Naive thymus-derived CD4-positive, alpha-beta T cell (primary cell): ENCODE data around the gene RNF227. TPM values are rescaled to one million over a fixed set of nuclear protein-coding genes. Genes with fewer than 3 reads are reported as not detected.

Experiments used
- ATAC-seq: fragments of 150-1000 bp; cut with Tn5 transposase; 2 replicates; pipeline ENCODE4 v1.10.0; 2021; ENCODE audit warnings: mild to moderate bottlenecking, moderate library complexity
- CTCF ChIA-PET: fragments of 350-600 bp; sonication (Branson Sonifier 250); formaldehyde crosslinking; loops from one replicate; lab custom pipeline; 2021; ENCODE audit warnings: antibody characterized with exemption; lab: Charles Lee
- POLR2A ChIA-PET: fragments of 350-600 bp; sonication (Branson Sonifier 250); formaldehyde crosslinking; loops from one replicate; lab custom pipeline; 2021; ENCODE audit warnings: antibody characterized with exemption, inconsistent platforms; lab: Charles Lee
- DNase-seq, 9 donors: peaks; one replicate each; pipeline versions ENCODE4 v3.0.0 to v3.0.0-alpha.2; 2020 to 2022; ENCODE audit warnings: mixed read lengths in 1 of 9
- H3K27ac ChIP-seq: one replicate; pipeline ENCODE4 v1.7.0; 2013; ENCODE audit warnings: mild to moderate bottlenecking, low read depth, low read length, moderate library complexity
- H3K27me3 ChIP-seq, 2 donors: one replicate each; pipeline ENCODE4 v1.7.0; 2013; ENCODE audit warnings: low read length in 2 of 2, mild to moderate bottlenecking in 2 of 2, moderate library complexity in 2 of 2; ENCODE audit not compliant: control insufficient read depth in 2 of 2, insufficient read depth in 2 of 2
- H3K36me3 ChIP-seq, 3 experiments: 1 replicate in 2 of 3; 2 replicates in 1 of 3; pipeline ENCODE4 v1.7.0; 2013; ENCODE audit warnings: low read length in 3 of 3, mild to moderate bottlenecking in 3 of 3, moderate library complexity in 1 of 3; ENCODE audit not compliant: insufficient read depth in 3 of 3, control insufficient read depth in 2 of 3
- H3K4me1 ChIP-seq, 2 donors: one replicate each; pipeline ENCODE4 v1.7.0; 2013; ENCODE audit warnings: low read length in 2 of 2, mild to moderate bottlenecking in 2 of 2, moderate library complexity in 1 of 2; ENCODE audit not compliant: control insufficient read depth in 2 of 2, insufficient read depth in 2 of 2
- H3K4me3 ChIP-seq: 2 replicates; pipeline ENCODE4 v1.7.0; 2013; ENCODE audit warnings: mild to moderate bottlenecking, low read length
- H3K9me3 ChIP-seq, 3 experiments: 1 replicate in 2 of 3; 2 replicates in 1 of 3; pipeline ENCODE4 v1.7.0; 2013; ENCODE audit warnings: low read length in 3 of 3; ENCODE audit not compliant: control insufficient read depth in 2 of 3
- H3K27ac Mint-ChIP-seq, 9 donors: one replicate each; pipeline ENCODE4 v1.8.0; 2020 to 2022; ENCODE audit warnings: mixed read lengths in 9 of 9, mild to moderate bottlenecking in 8 of 9, moderate library complexity in 5 of 9, inconsistent platforms in 2 of 9
- H3K27me3 Mint-ChIP-seq, 5 donors: one replicate each; pipeline ENCODE4 v1.8.0; 2021 to 2022; ENCODE audit warnings: mixed read lengths in 5 of 5, mild to moderate bottlenecking in 1 of 5
- H3K36me3 Mint-ChIP-seq, 5 donors: one replicate each; pipeline ENCODE4 v1.8.0; 2020 to 2022; ENCODE audit warnings: mixed read lengths in 5 of 5, mild to moderate bottlenecking in 3 of 5, inconsistent platforms in 1 of 5
- H3K4me1 Mint-ChIP-seq, 7 donors: one replicate each; pipeline ENCODE4 v1.8.0; 2020 to 2022; ENCODE audit warnings: mixed read lengths in 7 of 7, mild to moderate bottlenecking in 3 of 7, inconsistent platforms in 1 of 7
- H3K4me3 Mint-ChIP-seq, 10 donors: one replicate each; pipeline ENCODE4 v1.8.0; 2020 to 2022; ENCODE audit warnings: mild to moderate bottlenecking in 10 of 10, mixed read lengths in 10 of 10, moderate library complexity in 6 of 10, inconsistent platforms in 2 of 10
- H3K9me3 Mint-ChIP-seq, 11 donors: one replicate each; pipeline ENCODE4 v1.8.0; 2020 to 2022; ENCODE audit warnings: mixed read lengths in 11 of 11, mild to moderate bottlenecking in 4 of 11, inconsistent platforms in 1 of 11, moderate library complexity in 1 of 11
- intact Hi-C, 2 donors: fragments of 100-400 bp; cut with micrococcal nuclease; formaldehyde crosslinking; loops; one replicate each; pipeline ENCODE4 v1.15.1; 2023
- polyA plus RNA-seq, 2 donors: library from polyadenylated mRNA; unstranded; fragments of 300-500 nt; fragmentation: Illumina TruSeq; gene quantifications; one replicate each; pipeline ENCODE4 v1.2.3, GENCODE V29; 2021
- total RNA-seq, 6 experiments: library from RNA in 5 of 6; stranded (reverse) in 5 of 6; gene quantifications; 1 replicate in 5 of 6; 2 replicates in 1 of 6; pipeline ENCODE4 v1.2.3 and lab custom pipeline; 2021 to 2026

The RNF227 gene
- total and polyA plus RNA-seq, 7 experiments from 2014 or later, result 2.6 to 8.2 (median 4.9) TPM

DNA sequence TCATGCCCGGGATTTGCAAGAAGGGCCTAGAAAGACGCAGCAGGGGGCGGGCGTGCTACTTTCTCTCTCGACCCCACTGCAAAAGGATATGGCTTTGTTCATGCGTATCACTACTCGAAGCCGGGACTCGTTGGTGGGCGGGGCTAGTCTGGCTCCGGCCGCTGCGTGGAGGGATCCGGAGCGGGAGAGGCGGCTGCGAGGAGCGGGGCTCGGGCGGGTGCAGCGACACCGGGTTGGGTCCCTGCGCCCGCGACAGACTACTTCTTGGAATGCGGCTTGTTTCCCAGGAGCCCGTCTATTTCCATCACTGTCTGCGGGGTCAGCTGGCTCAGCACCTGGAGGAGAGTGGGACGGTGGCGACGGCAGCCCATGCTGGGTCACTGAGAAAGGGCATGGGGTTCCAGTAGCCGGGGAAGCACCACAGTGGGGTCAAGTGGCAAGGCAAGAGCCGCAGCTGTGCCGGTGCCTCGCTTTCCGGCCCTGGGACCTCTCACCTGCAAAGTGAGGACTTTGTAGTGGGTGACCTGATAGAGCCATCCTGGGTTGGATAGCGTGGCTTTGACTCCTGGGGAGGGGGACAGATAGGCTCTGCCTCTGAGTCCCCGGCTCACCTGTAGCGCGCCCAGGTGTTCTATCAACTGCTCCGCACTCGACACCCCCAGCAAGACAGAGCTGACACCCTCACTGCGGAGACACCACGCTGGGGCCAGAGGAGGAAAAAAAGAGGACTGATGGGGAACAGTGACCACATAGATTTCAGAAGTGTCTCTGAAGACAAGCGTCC lies 6.9 kb upstream of the RNF227 start:
- ChIA-PET POLR2A (interaction anchor here (0.7 to 3.9 kb wide), 10 partner anchors 9 to 90 kb away, joined by 3 to 55 read pairs (median 3); partner anchors contain the start of genes CNTROB, NAA38 and TRAPPC1), CTCF (interaction anchor here (0.7 to 1.2 kb wide), 3 partner anchors 10 to 67 kb away, joined by 3 to 4 read pairs (median 4); no protein-coding TSS in a partner anchor)
- H3K27me3 Mint-ChIP-seq, result no peaks in the 10 kb centered on the region
- intact Hi-C loops, result loop anchor here (1.0 to 2.0 kb wide), 3 partner anchors 9 to 66 kb away; partner anchors contain the start of genes CNTROB (in 2 of the 2) and NAA38 (in 1 of the 2)
- H3K36me3 ChIP-seq, result no peaks in the 10 kb centered on the region
- no peaks in the 10 kb centered on the region for H3K27me3 ChIP-seq
- peaks cover 10 to 29% (median 22%) of the 10 kb centered on the region in 7 donors for H3K4me1 Mint-ChIP-seq
- H3K9me3 ChIP-seq, result no peaks in the 10 kb centered on the region
- peaks cover 5 to 13% of the 10 kb centered on the region in 2 donors for H3K4me1 ChIP-seq
- DNase-seq (peak; percentile 66 to 88 (median 84)), ATAC-seq (peak; percentile 99)
- peak overlapping the region; percentile 85 for H3K27ac ChIP-seq
- peak overlapping the region; percentile 76 to 98 (median 97) for H3K27ac Mint-ChIP-seq
- H3K36me3 Mint-ChIP-seq, result peaks cover 0 to 8% (median 0%) of the 10 kb centered on the region in 5 donors
- peak overlapping the region; percentile 76 to 91 (median 87) for H3K4me3 Mint-ChIP-seq
- peak overlapping the region; percentile 49 for H3K4me3 ChIP-seq
- no peaks in the 10 kb centered on the region for H3K9me3 Mint-ChIP-seq

DNA sequence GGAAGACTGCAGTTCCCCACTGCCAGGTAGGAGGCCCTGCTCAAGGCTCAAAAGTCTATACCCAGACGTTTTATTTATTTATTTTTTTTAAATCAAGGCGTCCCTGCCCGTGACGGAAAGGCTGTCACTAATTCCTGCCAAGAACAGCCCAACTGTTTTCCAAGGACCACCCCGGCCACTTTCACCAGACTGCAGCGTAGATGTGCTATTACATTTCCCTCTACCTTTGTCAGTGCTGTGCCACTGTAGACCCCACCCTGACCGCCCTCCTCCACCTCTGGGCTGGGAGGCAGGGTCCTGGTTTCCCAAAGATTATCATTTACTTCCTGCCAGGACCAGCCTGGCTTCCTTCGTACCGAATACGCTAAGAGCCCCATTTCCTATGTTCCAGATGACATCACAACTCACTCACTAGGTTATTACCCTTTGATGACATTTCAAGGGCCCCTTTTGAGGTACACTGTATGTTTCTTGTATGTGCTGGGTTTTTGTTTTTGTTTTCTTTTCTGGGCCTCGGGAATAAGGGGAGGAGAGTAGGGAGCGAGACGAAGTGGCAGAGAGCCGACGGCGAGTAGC lies 6.3 kb upstream of the RNF227 start:
- POLR2A ChIA-PET, result interaction anchor here (0.7 to 3.9 kb wide), 10 partner anchors 10 to 89 kb away, joined by 3 to 55 read pairs (median 3); partner anchors contain the start of genes CNTROB, NAA38 and TRAPPC1
- peak overlapping the region; percentile 49 for H3K4me3 ChIP-seq
- CTCF ChIA-PET, result interaction anchor here (0.7 to 1.3 kb wide), 4 partner anchors 9 to 67 kb away, joined by 3 to 8 read pairs (median 4); no protein-coding TSS in a partner anchor
- H3K36me3 ChIP-seq, result no peaks in the 10 kb centered on the region
- no peaks in the 10 kb centered on the region for H3K27me3 ChIP-seq
- peak overlapping the region; percentile 85 for H3K27ac ChIP-seq
- no peaks in the 10 kb centered on the region for H3K9me3 ChIP-seq
- H3K27ac Mint-ChIP-seq, result peak overlapping the region; percentile 76 to 98 (median 97)
- DNase-seq (peak in 1 of 9 donors; percentile 70), ATAC-seq (peak; percentile 67)
- intact Hi-C loops, result loop anchor here (1.0 to 2.0 kb wide), 3 partner anchors 10 to 66 kb away; partner anchors contain the start of genes CNTROB (in 2 of the 2) and NAA38 (in 1 of the 2)
- no peaks in the 10 kb centered on the region for H3K27me3 Mint-ChIP-seq
- H3K4me1 ChIP-seq, result peaks cover 5 to 13% of the 10 kb centered on the region in 2 donors
- peak overlapping the region; percentile 76 to 91 (median 87) for H3K4me3 Mint-ChIP-seq
- peaks cover 0 to 5% (median 0%) of the 10 kb centered on the region in 5 donors for H3K36me3 Mint-ChIP-seq
- peaks cover 10 to 29% (median 21%) of the 10 kb centered on the region in 7 donors for H3K4me1 Mint-ChIP-seq
- no peaks in the 10 kb centered on the region for H3K9me3 Mint-ChIP-seq

DNA sequence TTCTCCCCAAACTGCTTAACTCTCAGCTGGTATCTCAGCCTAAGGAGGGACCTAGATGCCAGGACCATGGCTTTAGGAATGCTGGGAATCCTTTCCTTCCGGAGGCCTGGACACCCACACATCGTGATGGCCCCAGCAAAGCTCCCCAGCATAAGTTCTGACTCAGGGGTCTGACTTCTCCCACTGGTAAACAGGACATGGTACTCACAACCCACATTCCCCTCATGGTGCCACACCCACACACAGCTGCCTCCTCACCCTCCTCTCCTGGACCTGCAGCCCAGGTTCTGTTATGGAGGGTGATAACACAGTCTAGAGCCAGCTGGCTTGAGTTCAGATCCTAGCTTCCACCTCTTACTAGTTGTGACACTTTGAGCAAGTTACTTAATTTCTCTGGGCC lies 719 bp upstream of the RNF227 start:
- H3K9me3 Mint-ChIP-seq, result peaks cover 0 to 1% (median 0%) of the 10 kb centered on the region in 11 donors
- POLR2A ChIA-PET, result interaction anchor here (0.7 to 6.0 kb wide), 8 partner anchors 10 to 230 kb away, joined by 3 to 74 read pairs (median 13); partner anchors contain the start of genes CNTROB, CYB5D1, KCNAB3 and KDM6B
- ATAC-seq (no peak), DNase-seq (no peak)
- CTCF ChIA-PET, result interaction anchor here (1.0 to 3.9 kb wide), 7 partner anchors 14 to 73 kb away, joined by 3 to 48 read pairs (median 4); partner anchors contain the start of genes CNTROB and TRAPPC1
- H3K36me3 Mint-ChIP-seq, result peaks cover 0 to 3% (median 0%) of the 10 kb centered on the region in 5 donors
- intact Hi-C loops, result no loop called here
- peak overlapping the region; percentile 64 to 98 (median 82) for H3K4me3 Mint-ChIP-seq
- H3K27me3 Mint-ChIP-seq, result no peaks in the 10 kb centered on the region
- Histone ChIP-seq H3K4me1 (peaks cover 20 to 22% of the 10 kb centered on the region in 2 donors), H3K4me3 (peak overlapping the region; percentile 56), H3K27me3 (no peaks in the 10 kb centered on the region), H3K27ac (peak overlapping the region; percentile 75), H3K36me3 (peaks cover 0 to 8% (median 0%) of the 10 kb centered on the region in 3 experiments), H3K9me3 (no peaks in the 10 kb centered on the region)
- peak overlapping the region; percentile 79 to 95 (median 89) for H3K27ac Mint-ChIP-seq
- peaks cover 20 to 40% (median 36%) of the 10 kb centered on the region in 7 donors for H3K4me1 Mint-ChIP-seq

DNA sequence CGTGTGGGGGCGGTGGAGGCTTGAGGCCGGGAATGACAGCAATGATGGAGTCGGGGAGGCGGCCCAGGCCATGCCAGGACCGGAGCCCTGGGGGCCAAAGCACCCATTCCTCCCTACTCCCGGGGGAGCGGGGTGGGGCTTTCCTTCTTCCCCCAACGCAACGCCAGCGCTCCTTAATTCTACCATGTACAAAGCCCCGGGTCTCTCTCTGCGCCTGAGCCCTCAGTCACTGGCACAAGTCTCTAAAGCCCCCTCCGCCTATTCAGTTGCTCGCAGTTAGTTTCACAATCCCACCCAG lies 245 bp upstream of the RNF227 start:
- intact Hi-C loops, result no loop called here
- peak overlapping the region; percentile 64 to 98 (median 82) for H3K4me3 Mint-ChIP-seq
- no peaks in the 10 kb centered on the region for H3K27me3 Mint-ChIP-seq
- DNase-seq, result no peak
- peak overlapping the region; percentile 79 to 95 (median 89) for H3K27ac Mint-ChIP-seq
- peaks cover 0 to 3% (median 0%) of the 10 kb centered on the region in 5 donors for H3K36me3 Mint-ChIP-seq
- ChIA-PET POLR2A (interaction anchor here (0.9 to 6.0 kb wide), 17 partner anchors 11 to 229 kb away, joined by 3 to 74 read pairs (median 6); partner anchors contain the start of genes CNTROB, CYB5D1, KCNAB3 and KDM6B), CTCF (interaction anchor here (0.7 to 3.9 kb wide), 8 partner anchors 8 to 73 kb away, joined by 3 to 48 read pairs (median 4); partner anchors contain the start of genes CNTROB and TRAPPC1)
- peak overlapping the region; percentile 56 for H3K4me3 ChIP-seq
- no peak for ATAC-seq
- H3K4me1 ChIP-seq, result peaks cover 20 to 22% of the 10 kb centered on the region in 2 donors
- H3K9me3 ChIP-seq, result no peaks in the 10 kb centered on the region
- H3K27ac ChIP-seq, result peak overlapping the region; percentile 75
- H3K4me1 Mint-ChIP-seq, result peaks cover 20 to 37% (median 33%) of the 10 kb centered on the region in 7 donors
- peaks cover 0 to 1% (median 0%) of the 10 kb centered on the region in 11 donors for H3K9me3 Mint-ChIP-seq
- H3K36me3 ChIP-seq, result peaks cover 0 to 13% (median 3%) of the 10 kb centered on the region in 3 experiments
- no peaks in the 10 kb centered on the region for H3K27me3 ChIP-seq

DNA sequence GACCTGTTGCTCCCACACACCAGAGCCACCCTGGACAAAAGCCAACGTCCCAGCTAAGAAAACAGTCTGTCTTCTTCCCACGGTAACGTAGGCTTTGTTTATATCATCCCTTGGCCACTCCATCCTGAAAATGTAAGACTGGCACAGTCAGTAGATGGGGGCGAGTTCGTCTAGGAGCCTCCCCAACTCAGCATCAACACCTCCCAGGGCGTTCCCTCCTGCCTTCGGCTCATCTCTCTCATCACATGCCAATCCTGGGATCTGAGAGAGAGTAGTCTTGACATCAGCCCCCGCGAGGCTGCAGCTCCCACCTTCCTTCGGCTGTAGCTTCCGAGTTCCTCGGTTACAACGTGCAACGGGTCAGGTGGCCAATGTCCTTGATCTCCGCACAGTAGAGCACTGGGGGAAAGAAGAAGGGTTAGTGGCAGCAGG lies 894 bp downstream of the RNF227 start:
- H3K36me3 Mint-ChIP-seq, result peaks cover 6 to 9% (median 9%) of the 10 kb centered on the region in 5 donors

More for the DNA sequence above, 894 bp downstream of the RNF227 start:
- no peak for ATAC-seq
- ChIA-PET POLR2A (interaction anchor here (0.6 to 6.0 kb wide), 19 partner anchors 12 to 304 kb away, joined by 3 to 74 read pairs (median 6); partner anchors contain the start of genes CNTROB, KCNAB3, KDM6B and NAA38), CTCF (interaction anchor here (1.0 to 3.9 kb wide), 9 partner anchors 11 to 74 kb away, joined by 3 to 48 read pairs (median 4); partner anchors contain the start of genes CNTROB, CYB5D1, NAA38 and TRAPPC1)
- H3K4me1 Mint-ChIP-seq, result peaks cover 22 to 37% (median 35%) of the 10 kb centered on the region in 7 donors
- H3K36me3 ChIP-seq, result peaks cover 0 to 24% (median 13%) of the 10 kb centered on the region in 3 experiments
- H3K4me1 ChIP-seq, result peaks cover 20 to 22% of the 10 kb centered on the region in 2 donors
- no peaks in the 10 kb centered on the region for H3K27me3 Mint-ChIP-seq
- no peaks in the 10 kb centered on the region for H3K9me3 ChIP-seq
- H3K4me3 Mint-ChIP-seq, result peak overlapping the region; percentile 64 to 98 (median 88)
- H3K27ac Mint-ChIP-seq, result peak overlapping the region; percentile 79 to 95 (median 92)
- H3K9me3 Mint-ChIP-seq, result peaks cover 0 to 1% (median 0%) of the 10 kb centered on the region in 11 donors
- H3K27ac ChIP-seq, result peak overlapping the region; percentile 75
- intact Hi-C loops, result loop anchor here (1.0 kb wide), 5 partner anchors 17 to 58 kb away; partner anchors contain the start of genes CNTROB (in 2 of the 2) and NAA38 (in 1 of the 2)
- H3K4me3 ChIP-seq, result peak overlapping the region; percentile 91
- no peaks in the 10 kb centered on the region for H3K27me3 ChIP-seq
- no peak for DNase-seq
